GM23338 (cell line): Measurements from ENCODE around the gene FOXP1.

Experiments used
- CTCF ChIP-seq, 2 experiments: fragments of 200-600 bp in 1 of 2; sonication (generic) in 1 of 2; conservative IDR thresholded peaks; 2 replicates each; pipeline versions ENCODE4 v1.5.1 to v1.6.1; 2016 to 2017; ENCODE audit warnings: antibody characterized with exemption in 2 of 2, low read depth in 2 of 2, mild to moderate bottlenecking in 2 of 2, moderate library complexity in 1 of 2
- EZH2 ChIP-seq: fragments of 200-600 bp; sonication (generic); IDR thresholded peaks from one replicate; pipeline ENCODE4 v1.8.0; 2017; ENCODE audit warnings: antibody characterized with exemption, mild to moderate bottlenecking, low read depth; ENCODE audit not compliant: unreplicated experiment
- EZH2phosphoT487 ChIP-seq: fragments of 200-600 bp; sonication (generic); IDR thresholded peaks from one replicate; pipeline ENCODE4 v1.8.1; 2018; ENCODE audit warnings: antibody characterized with exemption; ENCODE audit not compliant: unreplicated experiment
- POLR2AphosphoS5 ChIP-seq: IDR thresholded peaks from 2 replicates; pipeline ENCODE4 v1.6.1; 2016; ENCODE audit warnings: antibody characterized with exemption, low read depth
- ZNF462 ChIP-seq: fragments of 250-450 bp; sonication (Bioruptor Pico); IDR thresholded peaks from 2 replicates; pipeline ENCODE4 v1.5.0; 2020; ENCODE audit warnings: mild to moderate bottlenecking, moderate library complexity

- TF ChIP-seq CTCF (conservative IDR thresholded peaks at IDR 0.05; ENCODE audit: low read depth in 2 of 2) (no peak), ZNF462 (no peak), EZH2 (no peak), POLR2AphosphoS5 (no peak), EZH2phosphoT487 (no peak)
These were observed 22.9 kb downstream of the FOXP1 start for GRCh38 chr3:71560665-71561064.
